GM19025 (cell line): ENCODE results near the gene PKD1L1.

Source experiments
- ATAC-seq: cut with Tn5 transposase; IDR thresholded peaks from one replicate; pipeline ENCODE4 v1.9.1; 2021; ENCODE audit warnings: mild to moderate bottlenecking, low read depth, moderate library complexity; ENCODE audit not compliant: unreplicated experiment

The PKD1L1 gene

DNA sequence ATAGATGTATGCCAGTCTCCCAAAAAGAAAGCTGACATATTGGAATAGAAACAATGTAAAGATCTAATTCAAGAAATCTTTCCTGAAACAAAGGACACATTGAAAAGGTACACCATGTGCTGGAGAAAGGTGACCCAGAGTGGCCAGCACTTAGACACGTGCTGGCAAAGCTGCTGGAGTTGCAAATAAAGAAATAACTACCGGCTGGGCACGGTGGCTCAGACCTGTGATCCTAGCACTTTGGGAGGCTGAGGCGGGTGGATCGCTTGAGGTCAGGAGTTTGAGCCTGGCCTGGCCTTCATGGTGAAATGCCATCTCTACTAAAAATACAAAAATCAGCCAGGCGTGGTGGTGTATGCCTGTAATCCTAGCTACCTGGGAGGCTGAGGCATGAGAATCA is 35.9 kb downstream of the PKD1L1 start:
- ATAC-seq: no peak

DNA sequence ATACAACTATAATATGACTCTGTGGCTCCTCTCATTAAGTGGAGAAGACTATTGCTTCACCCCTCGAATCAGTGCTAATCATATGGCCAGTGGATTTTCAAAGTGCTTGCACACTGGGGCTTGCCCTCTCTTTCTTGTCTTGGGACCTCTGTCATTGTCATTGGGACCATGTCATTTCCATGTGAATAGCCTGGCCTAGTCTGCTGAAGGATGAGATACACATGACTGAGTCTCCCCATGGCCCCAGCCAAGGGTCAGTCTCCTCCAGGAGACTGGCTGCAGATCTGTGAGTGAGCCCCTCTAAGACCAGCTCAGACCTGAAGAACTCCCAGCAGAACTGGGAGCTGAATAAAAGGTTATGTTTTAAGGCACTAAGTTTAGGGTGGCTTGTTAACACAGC is 39.5 kb downstream of the PKD1L1 start:
- ATAC-seq: no peak

DNA sequence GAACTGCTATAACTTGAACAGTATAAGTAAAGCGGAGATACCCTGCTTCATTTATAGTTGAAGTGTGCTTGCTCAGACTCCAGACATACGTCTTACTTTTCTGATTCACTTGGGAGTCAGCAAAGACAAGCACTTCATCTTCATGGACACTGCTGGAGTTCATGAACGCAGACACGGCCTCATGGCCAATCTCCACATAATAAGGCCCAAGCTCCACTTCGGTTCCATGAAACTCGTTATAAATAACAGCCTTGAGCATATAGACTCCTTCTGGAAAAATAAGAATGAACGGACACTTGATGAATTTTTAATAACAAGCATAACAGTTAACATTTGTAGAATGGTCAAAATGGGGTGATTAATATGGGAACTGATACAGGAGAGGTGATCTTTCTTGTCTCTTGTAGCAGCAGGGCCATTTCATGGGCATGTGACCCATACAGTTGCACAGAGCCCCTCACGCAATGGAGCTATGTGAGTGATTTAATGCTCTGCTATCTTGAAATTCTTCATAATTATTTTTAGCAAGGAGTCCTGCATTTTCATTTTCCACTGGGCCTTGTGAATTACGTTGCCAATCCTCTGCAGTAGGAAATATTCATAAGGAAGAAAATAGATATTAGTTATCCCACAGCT is 40.2 kb downstream of the PKD1L1 start:
- no peak for ATAC-seq

DNA sequence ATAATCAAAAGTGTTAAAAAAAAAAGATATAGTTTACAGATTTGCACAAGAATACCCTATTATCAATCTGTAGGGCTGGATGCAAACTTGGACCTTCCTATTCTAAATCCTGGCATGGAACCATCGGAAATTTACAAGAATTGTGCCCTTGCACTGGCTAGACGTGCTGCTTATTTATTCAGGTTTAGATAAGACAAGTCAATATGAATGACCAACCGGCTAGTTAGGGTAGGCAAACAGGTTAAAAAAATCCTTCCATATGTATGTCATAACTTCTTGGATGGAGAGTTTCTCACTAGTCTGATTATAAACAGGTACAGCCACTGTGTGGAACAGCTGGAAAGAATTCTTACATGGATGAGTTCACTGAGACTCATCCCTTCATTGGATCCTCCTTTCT is 41.4 kb downstream of the PKD1L1 start:
- no peak for ATAC-seq

DNA sequence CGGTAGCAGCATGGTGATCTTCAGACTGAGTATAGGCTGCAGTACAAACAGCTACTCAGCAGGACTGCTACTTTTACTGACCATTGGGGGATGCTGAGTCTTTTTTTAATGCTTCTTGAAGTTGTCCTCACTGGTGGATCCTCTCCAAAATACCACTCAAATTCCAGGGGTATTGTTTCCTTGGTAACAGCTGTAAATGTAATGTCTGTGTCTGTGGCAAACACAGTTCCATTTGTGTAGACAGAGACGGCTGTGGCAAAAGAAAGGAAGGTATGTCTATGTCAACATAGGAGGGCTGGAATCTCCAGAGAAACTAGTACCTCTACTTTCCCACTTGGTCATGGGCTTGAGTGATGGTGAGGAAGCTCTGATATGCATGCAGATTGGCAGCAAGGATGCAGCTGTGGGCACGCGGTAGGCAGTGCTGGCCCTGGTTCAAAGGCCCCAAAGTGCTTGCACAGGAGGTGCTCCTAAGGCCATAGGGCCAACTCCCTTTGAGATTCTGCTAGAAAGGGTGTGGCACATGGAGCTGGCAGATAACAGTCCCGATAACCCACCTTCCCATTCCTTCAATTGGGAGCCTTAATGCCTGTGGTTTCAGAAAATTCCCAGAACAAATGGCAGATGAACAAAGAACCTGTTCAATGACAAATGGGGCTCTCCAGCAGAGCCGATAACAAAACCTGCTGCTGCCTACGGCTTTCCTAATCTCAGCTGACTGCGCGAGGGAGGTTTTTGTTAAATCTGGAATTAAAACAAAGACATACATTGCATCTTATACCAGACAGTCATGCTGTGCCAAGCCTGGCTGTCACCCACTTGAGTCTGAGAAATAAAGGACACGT is 43.0 kb downstream of the PKD1L1 start:
- ATAC-seq: no peak

DNA sequence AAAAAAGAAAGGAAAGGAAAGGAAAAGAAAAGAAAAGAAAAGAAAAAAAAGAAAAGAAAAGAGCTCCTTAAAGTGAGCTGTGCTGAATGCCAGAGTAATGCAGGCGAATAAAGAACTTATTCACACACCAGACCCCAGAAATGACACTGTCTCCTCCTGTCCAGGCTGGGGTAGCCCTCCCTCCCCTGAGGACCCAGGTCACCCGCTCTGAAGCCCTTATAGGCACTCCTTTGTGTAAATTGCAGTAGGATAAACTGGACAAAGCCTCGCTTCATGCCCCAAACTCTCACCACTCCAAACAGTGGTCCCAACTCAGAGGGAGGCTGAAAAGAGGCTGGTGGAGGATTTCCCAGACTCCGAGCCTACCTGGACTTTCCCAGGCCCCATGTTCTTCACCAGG is 46.3 kb downstream of the PKD1L1 start:
- no peak for ATAC-seq

DNA sequence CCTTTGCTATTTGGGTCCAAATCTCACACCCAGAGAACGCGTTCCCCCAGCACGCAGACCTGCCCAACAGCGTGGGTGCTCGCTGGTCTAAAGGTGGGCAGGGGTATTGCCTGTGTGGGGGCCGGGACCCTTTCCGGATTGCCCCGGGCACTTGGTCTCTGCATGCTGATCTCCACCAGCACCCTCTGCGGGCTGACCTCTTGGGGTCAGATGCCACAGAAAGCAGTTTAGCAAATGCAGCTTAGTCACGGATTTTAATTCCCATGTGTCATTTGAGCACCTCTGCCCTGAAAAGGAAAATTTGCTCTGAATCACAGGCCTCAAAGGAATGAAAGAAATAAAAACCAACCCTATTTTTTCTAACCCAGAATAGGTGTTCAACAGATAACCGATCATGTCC is 46.7 kb downstream of the PKD1L1 start:
- no peak for ATAC-seq

DNA sequence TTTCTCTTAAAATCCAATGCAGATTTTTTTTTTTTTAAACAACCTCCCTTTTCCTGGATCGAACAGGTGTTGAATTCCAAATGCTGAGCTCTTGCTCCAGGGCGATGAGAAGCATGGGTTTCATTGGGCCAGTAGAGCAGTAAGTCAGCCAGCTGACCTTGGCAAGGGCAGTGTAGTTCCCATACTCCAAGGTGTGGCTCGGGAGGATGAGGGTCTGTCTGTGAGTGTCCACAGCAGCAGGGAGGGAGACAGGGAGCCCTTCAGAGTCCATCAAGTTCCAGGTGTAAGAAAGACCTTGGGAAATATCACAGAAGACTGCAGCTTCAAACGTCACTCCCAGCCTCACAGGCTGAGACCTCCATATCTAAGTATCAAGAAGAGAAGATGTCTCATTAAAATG is 50.4 kb downstream of the PKD1L1 start:
- ATAC-seq: no peak

DNA sequence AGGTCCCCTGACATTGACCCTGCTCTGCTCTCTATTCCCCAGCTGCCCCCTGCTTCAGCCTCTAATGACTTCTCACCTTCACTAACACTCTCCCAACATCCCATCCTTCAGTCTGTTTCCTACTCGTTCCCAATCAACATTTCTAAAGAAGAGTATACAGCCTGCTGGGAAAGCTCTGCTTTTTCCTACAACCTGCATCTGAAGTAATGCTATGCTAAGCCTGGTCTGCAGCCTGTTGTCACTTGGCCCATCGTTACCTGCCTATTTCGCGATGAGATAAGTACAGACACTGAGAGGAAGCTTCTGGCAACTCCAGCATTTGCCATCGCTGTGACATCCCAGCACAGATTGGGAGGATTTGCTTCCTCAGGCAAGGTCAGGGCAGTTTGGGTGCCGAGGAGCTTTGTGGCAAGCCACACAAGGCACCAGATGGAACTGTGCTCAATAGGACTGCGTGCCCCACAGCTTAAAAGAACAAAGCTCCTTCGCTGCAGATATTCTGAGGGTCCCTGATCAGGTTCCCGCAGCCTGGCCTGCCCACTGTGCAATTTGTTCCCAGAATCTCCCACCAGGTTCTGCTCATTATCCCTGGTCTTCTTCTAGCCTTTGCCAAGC is 51.4 kb downstream of the PKD1L1 start:
- no peak for ATAC-seq

DNA sequence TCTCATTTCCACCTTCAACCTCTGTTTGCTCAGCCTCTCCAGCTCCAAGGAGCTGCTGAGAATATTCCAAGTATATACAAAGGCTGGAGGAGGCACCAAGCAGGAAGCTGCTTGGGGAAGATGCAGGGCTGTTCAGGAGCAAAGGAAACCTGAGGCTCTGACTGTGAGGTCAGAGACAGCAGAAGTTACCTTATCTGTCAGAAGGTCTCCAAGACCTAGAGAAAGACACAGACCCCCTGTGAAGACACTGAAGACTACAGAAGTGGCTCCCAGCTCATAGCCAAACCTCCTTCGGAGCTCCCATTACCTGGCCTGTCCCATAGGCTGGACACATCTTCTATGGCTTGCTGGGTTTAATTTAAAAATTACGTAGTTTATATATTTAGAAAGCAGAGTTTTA is 53.2 kb downstream of the PKD1L1 start:
- no peak for ATAC-seq

DNA sequence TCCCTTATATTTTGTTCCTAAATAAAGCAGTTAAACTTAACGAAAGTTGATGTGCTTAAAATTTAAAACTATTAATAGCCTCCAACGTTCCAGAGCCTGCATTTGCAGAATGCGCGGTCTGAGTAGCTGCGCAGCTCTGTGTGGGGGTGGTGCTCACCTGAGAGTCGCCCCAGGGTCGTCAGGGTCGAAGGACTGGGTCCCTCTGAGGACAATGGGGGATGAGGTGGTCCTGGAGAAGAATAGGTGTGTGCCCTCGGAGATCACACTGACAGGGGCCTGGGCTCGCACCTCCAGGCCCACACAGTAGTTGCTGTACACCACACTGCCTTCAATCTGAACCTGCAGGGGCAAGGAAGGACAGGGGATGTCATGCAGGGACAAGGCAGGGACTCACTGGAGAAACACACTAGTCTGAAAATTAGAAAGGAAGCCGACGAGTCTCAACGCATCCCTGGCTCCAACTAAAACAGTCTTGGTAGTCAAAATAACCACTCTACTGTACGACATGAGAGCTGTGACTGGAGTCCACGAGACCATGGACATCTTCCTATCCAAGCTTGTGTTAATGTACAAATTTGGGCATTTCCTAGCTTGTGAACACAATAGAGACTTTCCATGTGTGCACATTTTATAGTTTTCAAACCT is 54.4 kb downstream of the PKD1L1 start:
- no peak for ATAC-seq

DNA sequence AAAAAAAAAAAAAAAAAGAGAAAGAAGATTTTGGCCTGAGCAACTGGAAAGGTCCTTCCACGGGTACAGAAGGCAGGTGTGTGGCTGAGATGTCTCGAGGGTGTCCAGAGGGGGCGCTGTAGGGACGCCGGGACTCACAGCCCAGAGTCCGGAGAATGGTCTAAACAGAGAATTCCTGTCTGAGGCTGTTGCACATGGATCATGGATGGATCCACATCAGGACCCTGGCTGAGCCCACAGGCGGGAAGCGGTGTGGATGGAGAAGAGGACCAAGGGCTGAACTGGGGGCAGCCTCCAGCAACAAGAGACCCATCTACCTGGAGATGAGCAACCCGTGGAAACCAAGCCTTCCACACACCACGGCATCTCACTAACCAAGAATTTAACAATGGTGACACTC is 55.0 kb downstream of the PKD1L1 start:
- no peak for ATAC-seq

DNA sequence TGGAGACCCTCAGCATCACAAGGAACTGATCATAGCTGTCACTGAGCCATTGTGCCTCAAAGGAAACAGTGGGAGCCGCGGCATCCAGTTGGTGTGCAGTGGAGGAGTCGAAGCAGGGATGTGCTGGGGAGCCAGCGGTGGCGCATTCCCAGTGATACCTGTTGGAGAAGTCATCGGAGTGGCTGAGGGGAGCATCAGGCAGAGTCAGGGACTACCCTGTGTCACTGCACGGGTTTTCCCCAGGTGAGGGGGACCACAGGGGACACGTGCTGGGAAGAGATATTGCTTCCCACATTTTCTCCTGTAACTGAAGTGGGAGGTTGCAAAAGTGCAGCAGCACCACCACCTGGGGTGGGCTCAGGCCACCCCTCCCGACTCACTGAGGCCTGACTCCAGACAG is 57.7 kb downstream of the PKD1L1 start:
- ATAC-seq: no peak

DNA sequence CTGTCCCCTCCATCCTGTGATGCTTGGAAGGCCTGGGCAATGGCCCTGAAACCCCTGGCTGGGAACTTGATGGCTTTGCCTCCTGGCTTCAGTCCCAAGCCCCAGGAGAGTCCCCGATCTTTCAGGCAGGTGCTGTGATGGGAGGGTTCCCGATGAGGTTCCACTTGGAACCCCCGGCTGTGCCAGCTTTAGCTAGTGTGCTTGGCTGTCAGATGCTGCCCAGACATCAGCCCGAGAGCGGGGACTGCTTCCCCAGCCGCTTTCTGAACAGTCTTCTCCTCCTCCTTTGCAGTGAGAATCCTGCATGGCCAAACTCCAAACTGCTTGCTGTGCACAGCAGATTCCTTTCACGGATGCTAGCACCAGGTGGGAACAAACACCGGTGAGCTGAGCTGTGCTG is 58.1 kb downstream of the PKD1L1 start:
- no peak for ATAC-seq

DNA sequence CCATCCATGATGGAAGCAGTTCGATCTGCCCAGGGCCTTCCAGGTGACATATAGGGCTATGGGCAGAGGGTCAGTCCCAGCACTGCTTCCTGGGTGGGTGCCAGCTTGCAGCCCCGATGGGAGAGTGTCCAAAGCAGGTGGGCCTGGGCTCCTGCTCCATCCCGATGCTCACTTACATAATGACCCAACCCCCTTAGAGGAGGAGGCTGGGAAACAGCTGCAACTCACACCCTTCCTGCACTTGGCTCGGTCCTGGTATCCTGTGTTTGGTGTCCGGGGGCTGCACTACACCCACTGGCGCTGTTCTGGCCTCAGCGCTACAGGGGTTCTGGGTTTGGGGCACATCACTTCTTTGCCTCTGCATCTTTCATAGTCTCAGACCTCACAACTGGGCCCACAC is 58.5 kb downstream of the PKD1L1 start:
- ATAC-seq: no peak

DNA sequence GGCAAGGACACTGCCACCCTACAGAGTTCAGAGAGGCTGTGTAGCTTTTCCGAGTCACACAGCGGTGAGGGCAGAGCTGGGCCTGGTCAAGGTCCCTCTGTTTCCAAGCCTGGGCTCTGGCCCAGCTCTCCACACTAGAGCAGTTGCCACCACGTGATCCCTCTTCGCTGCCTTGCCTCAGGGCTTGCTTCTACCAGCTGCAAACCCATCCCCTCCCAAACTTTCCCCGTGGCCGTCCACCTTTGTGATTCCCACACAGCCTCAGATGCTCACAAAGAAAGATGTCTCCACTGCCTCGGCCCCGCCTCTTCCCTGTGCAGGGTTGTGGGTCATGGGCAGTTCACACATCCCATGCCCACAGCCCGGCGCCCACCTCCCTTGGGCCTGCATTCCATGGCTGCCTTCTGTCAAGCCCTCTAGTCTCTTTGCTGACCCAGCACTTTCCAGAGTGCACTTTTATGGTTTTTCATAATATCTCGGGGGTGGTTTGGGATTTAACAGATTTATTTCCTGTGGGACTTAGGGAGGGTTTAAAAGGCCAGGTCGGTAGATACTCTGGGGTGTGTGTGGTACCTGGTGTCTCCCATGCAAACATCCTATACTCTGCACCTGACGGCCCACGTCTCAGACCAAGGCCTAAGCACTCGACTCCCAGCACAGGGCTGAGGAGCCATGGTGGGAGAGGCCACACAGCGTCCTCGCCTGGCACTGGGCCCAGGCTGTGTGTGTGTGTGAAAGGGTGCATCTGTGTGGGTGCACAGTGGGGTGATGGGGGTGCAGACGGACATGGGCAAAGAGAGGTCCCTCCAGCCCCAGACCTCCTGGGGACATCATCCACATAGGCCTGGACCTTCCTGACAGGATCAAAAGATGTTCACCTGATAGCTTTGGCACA is 59.6 kb downstream of the PKD1L1 start:
- no peak for ATAC-seq

DNA sequence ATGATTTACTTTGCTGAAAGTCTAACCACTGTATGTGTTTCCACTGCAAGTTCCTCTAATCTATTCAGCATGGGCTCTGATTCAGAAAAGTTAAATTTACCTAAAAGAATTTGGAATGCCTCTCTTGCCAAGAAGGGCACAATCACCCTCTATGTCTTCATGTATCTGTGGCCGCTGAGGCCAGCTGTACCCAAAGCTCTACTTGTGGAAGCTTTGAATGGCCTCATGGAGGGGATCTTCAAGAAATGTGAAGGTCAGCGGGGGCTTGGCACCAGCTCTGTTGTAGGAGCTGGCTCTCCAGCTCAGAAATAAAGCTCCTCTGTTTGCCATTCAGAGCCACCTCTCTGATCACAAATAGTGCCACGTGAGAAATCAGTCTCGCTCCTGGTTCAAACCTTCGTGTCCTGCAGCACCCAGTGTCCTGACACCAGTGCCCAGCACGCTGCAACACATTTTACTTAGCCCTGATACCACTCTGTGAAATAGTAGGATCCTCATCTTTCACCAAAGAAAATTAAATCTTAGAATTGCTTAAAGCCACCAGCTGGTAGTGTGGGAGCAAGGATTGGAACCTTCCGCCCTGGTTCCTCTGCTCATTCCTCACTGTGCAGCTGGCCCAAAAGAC is 61.1 kb downstream of the PKD1L1 start:
- ATAC-seq: no peak

DNA sequence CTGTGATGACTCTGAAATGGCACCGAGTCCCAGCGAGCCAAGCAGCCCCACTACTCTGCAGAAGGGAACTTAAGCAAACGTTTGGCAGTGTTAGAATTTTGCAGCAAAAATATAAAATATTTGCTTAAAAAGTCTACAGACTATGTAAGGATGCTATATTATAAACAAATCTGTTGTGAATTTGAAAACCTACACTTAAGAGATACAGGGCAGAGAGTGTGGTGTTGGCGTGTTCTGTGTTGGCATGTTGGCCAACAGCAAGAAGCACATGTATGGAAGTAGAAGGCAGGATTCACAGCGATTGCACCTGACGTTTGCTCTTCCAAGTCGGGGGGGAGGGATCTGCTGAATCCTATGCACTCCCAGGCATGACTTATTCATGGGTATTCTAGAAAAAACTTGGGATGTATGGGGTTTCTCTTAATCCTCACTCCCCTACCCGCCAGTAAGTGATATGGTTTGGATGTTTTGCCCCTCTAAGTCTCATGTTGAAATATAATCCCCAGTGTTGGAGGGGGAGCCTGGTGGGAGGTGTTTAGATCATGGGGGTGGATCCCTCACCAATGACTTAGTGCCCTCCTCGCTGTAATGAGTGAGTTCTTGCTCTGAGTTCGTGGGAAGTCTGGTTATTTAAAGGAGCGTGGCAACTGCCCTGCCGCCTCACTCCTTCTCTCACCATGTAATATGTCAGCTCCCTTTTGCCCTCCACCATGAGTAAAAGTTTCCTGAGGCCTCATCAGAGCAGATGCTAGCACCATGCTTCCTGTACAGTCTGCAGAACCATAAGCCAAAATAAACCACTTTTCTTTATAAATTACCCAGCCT is 62.1 kb downstream of the PKD1L1 start:
- no peak for ATAC-seq
